GM18867 (cell line): ENCODE results near the gene EPN3.

ENCODE experiments used
- ATAC-seq: cut with Tn5 transposase; IDR thresholded peaks from one replicate; pipeline ENCODE4 v1.9.1; 2021; ENCODE audit warnings: mild to moderate bottlenecking, moderate library complexity; ENCODE audit not compliant: unreplicated experiment

EPN3 gene

GRCh38 chr17:50532452-50533024 is at the start of gene EPN3:
EPN3 (plus strand) TSS chr17:50532735; CDS start chr17:50536557, 3,822 bp downstream.
- ATAC-seq = no peak

- ATAC-seq = no peak
Observed at GRCh38 chr17:50483266-50483665, 49.3 kb upstream of the EPN3 start.

GRCh38 chr17:50484386-50485155 is 48.0 kb upstream of the EPN3 start:
- ATAC-seq = no peak

- no peak for ATAC-seq
Observed at GRCh38 chr17:50487213-50488096, 45.1 kb upstream of the EPN3 start.

GRCh38 chr17:50488880-50489279 is 43.7 kb upstream of the EPN3 start:
- no peak for ATAC-seq

- ATAC-seq = no peak
Observed at GRCh38 chr17:50491505-50491904, 41.0 kb upstream of the EPN3 start.

GRCh38 chr17:50492214-50492613 is 40.3 kb upstream of the EPN3 start:
- no peak for ATAC-seq

GRCh38 chr17:50493744-50494143 is 38.8 kb upstream of the EPN3 start:
- no peak for ATAC-seq

GRCh38 chr17:50495217-50495823 is 37.2 kb upstream of the EPN3 start:
- no peak for ATAC-seq

GRCh38 chr17:50495918-50496317 is 36.6 kb upstream of the EPN3 start:
- no peak for ATAC-seq

- no peak for ATAC-seq
Observed at GRCh38 chr17:50498021-50498874, 34.3 kb upstream of the EPN3 start.

GRCh38 chr17:50499270-50499669 is 33.3 kb upstream of the EPN3 start:
- ATAC-seq = no peak

- no peak for ATAC-seq
Observed at GRCh38 chr17:50499721-50500120, 32.8 kb upstream of the EPN3 start.

- ATAC-seq = no peak
Observed at GRCh38 chr17:50501054-50501453, 31.5 kb upstream of the EPN3 start.

GRCh38 chr17:50502301-50502990 is 30.1 kb upstream of the EPN3 start:
- ATAC-seq = no peak

GRCh38 chr17:50505591-50506130 is 26.9 kb upstream of the EPN3 start:
- no peak for ATAC-seq

- no peak for ATAC-seq
Observed at GRCh38 chr17:50506298-50506697, 26.2 kb upstream of the EPN3 start.

- peak; percentile 61 for ATAC-seq
Observed at GRCh38 chr17:50507871-50508572, 24.5 kb upstream of the EPN3 start, which contains the start of gene MYCBPAP. MYCBPAP (plus strand) TSS chr17:50508439; CDS start chr17:50508675, 236 bp downstream.
